Activated CD4-positive, alpha-beta T cell treated with anti-CD3 and anti-CD28 coated beads, Interleukin-2, Interleukin-4, amounts not matched to agents 100 ng/mL and 50 ng/mL, durations not matched to agents 16 hours and 8 hours (primary cell): ENCODE data around the gene LRRC8C.

Experiments
- DNase-seq: peaks from one replicate; pipeline ENCODE4 v3.0.0-alpha.2; 2020; ENCODE audit warnings: low spot score

The LRRC8C gene

DNA sequence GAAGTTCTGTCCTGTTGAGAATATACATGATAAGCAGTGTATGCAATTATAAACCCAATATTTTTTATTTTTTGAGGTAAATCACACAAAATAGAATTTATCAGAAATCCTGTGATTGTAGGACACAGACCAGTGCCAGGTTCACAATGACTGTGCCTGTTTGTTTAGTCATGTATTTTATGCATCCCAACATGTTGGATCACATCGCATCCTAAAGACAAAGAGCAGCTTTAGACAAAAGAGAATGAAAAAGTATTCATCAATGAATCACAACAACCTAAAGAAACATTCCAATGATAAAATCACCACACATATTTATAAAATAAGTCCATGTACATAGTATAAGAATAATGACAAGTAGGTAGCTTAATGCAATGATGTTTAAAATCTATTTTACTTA is 134.7 kb downstream of the LRRC8C start:
- DNase-seq: no peak
